GM23338 (cell line): ENCODE measurements around the gene GNB5. TPM values are rescaled to one million over a fixed set of nuclear protein-coding genes. Genes with fewer than 3 reads are reported as not detected.

Experiments
- ATAC-seq: fragments of 200-7000 bp; cut with Tn5 transposase; 3 replicates; pipeline ENCODE4 v1.9.1; 2020
- DNase-seq: peaks from one replicate; pipeline ENCODE4 v3.0.0-alpha.2; 2015; ENCODE audit warnings: low spot score
- H2AFZ ChIP-seq: fragments of 200-600 bp; sonication (generic); 2 replicates; pipeline ENCODE4 v1.8.0; 2016; ENCODE audit warnings: antibody characterized with exemption, mild to moderate bottlenecking, moderate library complexity
- H3F3A ChIP-seq: fragments of 200-600 bp; sonication (generic); replicated peaks from 2 replicates; pipeline ENCODE4 v1.8.0; 2017; ENCODE audit warnings: antibody characterized with exemption, mixed run types, low read depth
- H3K27ac ChIP-seq: fragments of 200-600 bp; sonication (generic); 2 replicates; pipeline ENCODE4 v1.6.1; 2016; ENCODE audit warnings: low read depth
- H3K27me3 ChIP-seq: fragments of 200-600 bp; sonication (generic); 2 replicates; pipeline ENCODE4 v1.8.0; 2016; ENCODE audit warnings: mild to moderate bottlenecking, mixed run types, moderate library complexity; ENCODE audit not compliant: insufficient read depth
- H3K36me3 ChIP-seq: fragments of 200-600 bp; sonication (generic); 2 replicates; pipeline ENCODE4 v1.8.0; 2016; ENCODE audit warnings: mild to moderate bottlenecking; ENCODE audit not compliant: insufficient read depth
- H3K4me1 ChIP-seq: fragments of 200-600 bp; sonication (generic); 2 replicates; pipeline ENCODE4 v1.8.0; 2016; ENCODE audit warnings: mild to moderate bottlenecking, moderate library complexity; ENCODE audit not compliant: insufficient read depth
- H3K4me2 ChIP-seq: fragments of 200-600 bp; sonication (generic); 2 replicates; pipeline ENCODE4 v1.7.1; 2017; ENCODE audit warnings: mixed run types
- H3K4me3 ChIP-seq: fragments of 200-600 bp; sonication (generic); 2 replicates; pipeline ENCODE4 v1.6.1; 2016; ENCODE audit warnings: mixed run types
- H3K79me2 ChIP-seq: fragments of 200-600 bp; sonication (generic); replicated peaks from 2 replicates; pipeline ENCODE4 v1.8.0; 2017; ENCODE audit warnings: mild to moderate bottlenecking; ENCODE audit not compliant: insufficient read depth
- H3K9me2 ChIP-seq: fragments of 200-600 bp; sonication (generic); 2 replicates; pipeline ENCODE4 v1.8.0; 2017; ENCODE audit not compliant: insufficient read depth
- H4K20me1 ChIP-seq: fragments of 200-600 bp; sonication (generic); replicated peaks from 2 replicates; pipeline ENCODE4 v1.8.0; 2017; ENCODE audit warnings: mild to moderate bottlenecking; ENCODE audit not compliant: insufficient read depth
- H3K27ac Mint-ChIP-seq: 2 replicates; pipeline ENCODE4 v1.8.0; 2020; ENCODE audit warnings: inconsistent platforms, mild to moderate bottlenecking, moderate library complexity, mixed read lengths
- H3K27me3 Mint-ChIP-seq: 3 replicates; pipeline ENCODE4 v1.8.0; 2022; ENCODE audit warnings: low read depth, mild to moderate bottlenecking, moderate library complexity, mixed read lengths, inconsistent platforms; ENCODE audit not compliant: insufficient read depth, poor library complexity
- H3K36me3 Mint-ChIP-seq: 3 replicates; pipeline ENCODE4 v1.8.0; 2021; ENCODE audit warnings: low read depth, mild to moderate bottlenecking, inconsistent platforms, moderate library complexity, mixed read lengths
- H3K4me1 Mint-ChIP-seq: 3 replicates; pipeline ENCODE4 v1.8.0; 2020; ENCODE audit warnings: mild to moderate bottlenecking, inconsistent platforms, mixed read lengths
- H3K4me3 Mint-ChIP-seq: 3 replicates; pipeline ENCODE4 v1.8.0; 2021; ENCODE audit warnings: moderate library complexity, mild to moderate bottlenecking, inconsistent platforms, mixed read lengths
- H3K9me3 Mint-ChIP-seq: 3 replicates; pipeline ENCODE4 v1.8.0; 2020; ENCODE audit warnings: moderate library complexity, mild to moderate bottlenecking, inconsistent platforms, mixed read lengths
- EZH2 ChIP-seq: fragments of 200-600 bp; sonication (generic); IDR thresholded peaks from one replicate; pipeline ENCODE4 v1.8.0; 2017; ENCODE audit warnings: antibody characterized with exemption, mild to moderate bottlenecking, low read depth; ENCODE audit not compliant: unreplicated experiment
- JUNB ChIP-seq: IDR thresholded peaks from one replicate; pipeline ENCODE4 v1.6.1; 2016; ENCODE audit warnings: antibody characterized with exemption; ENCODE audit not compliant: unreplicated experiment
- NANOG ChIP-seq: IDR thresholded peaks from 2 replicates; pipeline ENCODE4 v1.6.1; 2016; ENCODE audit warnings: antibody characterized with exemption, borderline replicate concordance
- STAT1 ChIP-seq: IDR thresholded peaks from one replicate; pipeline ENCODE4 v1.6.1; 2016; ENCODE audit warnings: antibody characterized with exemption; ENCODE audit not compliant: unreplicated experiment
- ZNF114 ChIP-seq: fragments of 250-450 bp; sonication (Bioruptor Pico); IDR thresholded peaks from 2 replicates; pipeline ENCODE4 v1.5.0; 2020; ENCODE audit warnings: mild to moderate bottlenecking, moderate library complexity
- ZNF331 ChIP-seq: fragments of 250-450 bp; sonication (Bioruptor Pico); IDR thresholded peaks from 2 replicates; pipeline ENCODE4 v1.5.0; 2020; ENCODE audit warnings: low read depth, mild to moderate bottlenecking, moderate library complexity
- ZNF462 ChIP-seq: fragments of 250-450 bp; sonication (Bioruptor Pico); IDR thresholded peaks from 2 replicates; pipeline ENCODE4 v1.5.0; 2020; ENCODE audit warnings: mild to moderate bottlenecking, moderate library complexity
- polyA plus RNA-seq: library from polyadenylated mRNA; unstranded; fragments of >200 nt; fragmentation: Nextera tagmentation; extraction: Ambion mirVana; gene quantifications from 2 replicates; pipeline ENCODE4 v1.2.1, GENCODE V29; 2016
- total RNA-seq: library from RNA; depleted of rRNA; stranded (reverse); fragments of >200 nt; shearing (Covaris generic); gene quantifications from 2 replicates; pipeline ENCODE4 v1.2.3, GENCODE V29; 2014
- TF ChIP-seq, protein P1 (sequence below), 2 experiments: fragments of 200-600 bp in 1 of 2; sonication (generic) in 1 of 2; conservative IDR thresholded peaks; 2 replicates each; pipeline versions ENCODE4 v1.5.1 to v1.6.1; 2016 to 2017; ENCODE audit warnings: antibody characterized with exemption in 2 of 2, low read depth in 2 of 2, mild to moderate bottlenecking in 2 of 2, moderate library complexity in 1 of 2
- TF ChIP-seq, protein P2 (sequence below): IDR thresholded peaks from one replicate; pipeline ENCODE4 v1.6.1; 2018; ENCODE audit warnings: antibody characterized with exemption; ENCODE audit not compliant: unreplicated experiment

GNB5 gene
- total and polyA plus RNA-seq, 2 experiments from 2014 or later = 23.0 to 40.8 TPM

GRCh38 chr15:52208306-52208946 lies 17.2 kb upstream of the GNB5 start:
- TF ChIP-seq NANOG (no peak), ZNF114 (CRISPR knock-in tag) (no peak), ZNF331 (CRISPR knock-in tag) (no peak), JUNB (no peak), STAT1 (no peak), EZH2 (no peak), ZNF462 (CRISPR knock-in tag) (peak; percentile 60; the same call in 1 of the 2 replicates)
- TF ChIP-seq, protein P1, sequence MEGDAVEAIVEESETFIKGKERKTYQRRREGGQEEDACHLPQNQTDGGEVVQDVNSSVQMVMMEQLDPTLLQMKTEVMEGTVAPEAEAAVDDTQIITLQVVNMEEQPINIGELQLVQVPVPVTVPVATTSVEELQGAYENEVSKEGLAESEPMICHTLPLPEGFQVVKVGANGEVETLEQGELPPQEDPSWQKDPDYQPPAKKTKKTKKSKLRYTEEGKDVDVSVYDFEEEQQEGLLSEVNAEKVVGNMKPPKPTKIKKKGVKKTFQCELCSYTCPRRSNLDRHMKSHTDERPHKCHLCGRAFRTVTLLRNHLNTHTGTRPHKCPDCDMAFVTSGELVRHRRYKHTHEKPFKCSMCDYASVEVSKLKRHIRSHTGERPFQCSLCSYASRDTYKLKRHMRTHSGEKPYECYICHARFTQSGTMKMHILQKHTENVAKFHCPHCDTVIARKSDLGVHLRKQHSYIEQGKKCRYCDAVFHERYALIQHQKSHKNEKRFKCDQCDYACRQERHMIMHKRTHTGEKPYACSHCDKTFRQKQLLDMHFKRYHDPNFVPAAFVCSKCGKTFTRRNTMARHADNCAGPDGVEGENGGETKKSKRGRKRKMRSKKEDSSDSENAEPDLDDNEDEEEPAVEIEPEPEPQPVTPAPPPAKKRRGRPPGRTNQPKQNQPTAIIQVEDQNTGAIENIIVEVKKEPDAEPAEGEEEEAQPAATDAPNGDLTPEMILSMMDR (conservative IDR thresholded peaks at IDR 0.05; ENCODE audit: low read depth in 2 of 2) = peak; percentile 87 to 97
- TF ChIP-seq, protein P2, sequence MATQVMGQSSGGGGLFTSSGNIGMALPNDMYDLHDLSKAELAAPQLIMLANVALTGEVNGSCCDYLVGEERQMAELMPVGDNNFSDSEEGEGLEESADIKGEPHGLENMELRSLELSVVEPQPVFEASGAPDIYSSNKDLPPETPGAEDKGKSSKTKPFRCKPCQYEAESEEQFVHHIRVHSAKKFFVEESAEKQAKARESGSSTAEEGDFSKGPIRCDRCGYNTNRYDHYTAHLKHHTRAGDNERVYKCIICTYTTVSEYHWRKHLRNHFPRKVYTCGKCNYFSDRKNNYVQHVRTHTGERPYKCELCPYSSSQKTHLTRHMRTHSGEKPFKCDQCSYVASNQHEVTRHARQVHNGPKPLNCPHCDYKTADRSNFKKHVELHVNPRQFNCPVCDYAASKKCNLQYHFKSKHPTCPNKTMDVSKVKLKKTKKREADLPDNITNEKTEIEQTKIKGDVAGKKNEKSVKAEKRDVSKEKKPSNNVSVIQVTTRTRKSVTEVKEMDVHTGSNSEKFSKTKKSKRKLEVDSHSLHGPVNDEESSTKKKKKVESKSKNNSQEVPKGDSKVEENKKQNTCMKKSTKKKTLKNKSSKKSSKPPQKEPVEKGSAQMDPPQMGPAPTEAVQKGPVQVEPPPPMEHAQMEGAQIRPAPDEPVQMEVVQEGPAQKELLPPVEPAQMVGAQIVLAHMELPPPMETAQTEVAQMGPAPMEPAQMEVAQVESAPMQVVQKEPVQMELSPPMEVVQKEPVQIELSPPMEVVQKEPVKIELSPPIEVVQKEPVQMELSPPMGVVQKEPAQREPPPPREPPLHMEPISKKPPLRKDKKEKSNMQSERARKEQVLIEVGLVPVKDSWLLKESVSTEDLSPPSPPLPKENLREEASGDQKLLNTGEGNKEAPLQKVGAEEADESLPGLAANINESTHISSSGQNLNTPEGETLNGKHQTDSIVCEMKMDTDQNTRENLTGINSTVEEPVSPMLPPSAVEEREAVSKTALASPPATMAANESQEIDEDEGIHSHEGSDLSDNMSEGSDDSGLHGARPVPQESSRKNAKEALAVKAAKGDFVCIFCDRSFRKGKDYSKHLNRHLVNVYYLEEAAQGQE = no peak
- no peak overlapping the region; the same call in 1 of the 2 replicates for H3K27ac ChIP-seq
- no peak overlapping the region for H3K4me2 ChIP-seq
- peaks cover 7% of the 10 kb centered on the region; the same call in 1 of the 2 replicates for H3K36me3 ChIP-seq
- no peak overlapping the region for H2AFZ ChIP-seq
- H3K79me2 ChIP-seq = no peaks in the 10 kb centered on the region
- H3K27me3 ChIP-seq = no peaks in the 10 kb centered on the region
- no peaks in the 10 kb centered on the region for H3F3A ChIP-seq
- peaks cover 15% of the 10 kb centered on the region for H3K4me1 ChIP-seq
- ATAC-seq (peak; percentile 98), DNase-seq (peak; percentile 87)
- Mint-ChIP-seq H3K4me3 (no peak overlapping the region), H3K27ac (no peak overlapping the region), H3K36me3 (peaks cover 41% of the 10 kb centered on the region), H3K27me3 (peaks cover 4% of the 10 kb centered on the region), H3K4me1 (peaks cover 8% of the 10 kb centered on the region), H3K9me3 (no peaks in the 10 kb centered on the region; the same call in 2 of the 3 replicates)
- 0 out of 2 replicates have a peak, but pooled peaks cover 5% of the 10 kb centered on the region for H4K20me1 ChIP-seq
- H3K9me2 ChIP-seq = no peaks in the 10 kb centered on the region
- H3K4me3 ChIP-seq = no peak overlapping the region
